Hematopoietic multipotent progenitor cell treated with erythropoietin and hydrocortisone succinate and interleukin-3 and kit ligand, for 17 days (in vitro differentiated cells): ENCODE data around the gene DEFB132.

Experiments used
- DNase-seq: peaks from one replicate; pipeline ENCODE4 v3.0.0-alpha.2; 2015; ENCODE audit warnings: low spot score

The DEFB132 gene

GRCh38 chr20:297925-298775 lies 40.6 kb downstream of the DEFB132 start:
- peak; percentile 50 for DNase-seq

GRCh38 chr20:298776-299391 lies 41.4 kb downstream of the DEFB132 start:
- DNase-seq: no peak

- no peak for DNase-seq
Observed at GRCh38 chr20:300345-300990, 42.9 kb downstream of the DEFB132 start.

- no peak for DNase-seq
Observed at GRCh38 chr20:301886-302848, 44.6 kb downstream of the DEFB132 start.

GRCh38 chr20:305745-306144 lies 48.2 kb downstream of the DEFB132 start:
- no peak for DNase-seq

- DNase-seq: no peak
Observed at GRCh38 chr20:308427-309038, 51.0 kb downstream of the DEFB132 start.

- no peak for DNase-seq
Observed at GRCh38 chr20:309306-309840, 51.8 kb downstream of the DEFB132 start.

- peak; percentile 67 for DNase-seq
Observed at GRCh38 chr20:309841-310644, 52.5 kb downstream of the DEFB132 start.

- no peak for DNase-seq
Observed at GRCh38 chr20:310645-311044, 53.1 kb downstream of the DEFB132 start.
